ENCODE results near the gene CKAP2L. TPM values are rescaled to one million over a fixed set of nuclear protein-coding genes. Genes with fewer than 3 reads are reported as not detected.
A peak's percentile ranks its signal among the peaks of the same experiment; 100 is the strongest.

Gene CKAP2L
- total and polyA plus RNA-seq, 10 of the 15 experiments (the other 5 are each of a cell fraction or from before 2014, with no cell fraction given), result 10.5 to 37.4 (median 20.2) TPM

GRCh38 chr2:112755444-112755843 lies 9.0 kb downstream of the CKAP2L start (continued):
- TF ChIP-seq E4F1 (IDR thresholded peaks at IDR 0.05; ENCODE audit: borderline replicate concordance, partially characterized antibody) (no peak), NFYB (IDR thresholded peaks at IDR 0.05; ENCODE audit: insufficient read depth, low read depth, low read length) (no peak)

- Histone ChIP-seq H3K79me2 (ENCODE audit: control insufficient read depth, insufficient read depth, low read length) (peaks cover 3% of the 10 kb centered on the region), H3K9ac (ENCODE audit: control insufficient read depth, insufficient read depth, low read length) (no peak overlapping the region), H3K4me2 (ENCODE audit: control insufficient read depth, insufficient read depth) (no peak overlapping the region), H2AFZ (ENCODE audit: control insufficient read depth, low read depth, low read length) (peak overlapping the region; percentile 33; the same call in 1 of the 2 replicates), H3K9me3 (replicated peaks; ENCODE audit: control insufficient read depth, insufficient read depth, low read length) (no peaks in the 10 kb centered on the region), H3K27me3 (replicated peaks in 1 of 2; ENCODE audit: control insufficient read depth in 2 of 2, insufficient read depth in 2 of 2, low read length in 1 of 2) (no peaks in the 10 kb centered on the region), H3K27ac (ENCODE audit: control insufficient read depth, insufficient read depth) (no peak overlapping the region), H3K4me3 (no peak overlapping the region), H3K36me3 (ENCODE audit: control insufficient read depth in 2 of 2, insufficient read depth in 2 of 2, low read length in 1 of 2) (peaks cover 7 to 29% of the 10 kb centered on the region in 2 experiments), H3K4me1 (ENCODE audit: control insufficient read depth, insufficient read depth, low read length) (no peaks in the 10 kb centered on the region), H4K20me1 (ENCODE audit: control insufficient read depth, insufficient read depth) (no peaks in the 10 kb centered on the region)
- FAIRE-seq (no peak), DNase-seq (ENCODE audit: low read depth, low spot score) (no peak), ATAC-seq (no peak)
- WGBS (ENCODE audit: insufficient coverage, insufficient replicate concordance, low lambda C conversion rate, missing lambda C conversion rate), result 95% methylated on average over 1 of the region's 1 CpG
- TF ChIP-seq NFXL1 (IDR thresholded peaks at IDR 0.05; ENCODE audit: borderline replicate concordance) (no peak), MYC (IDR thresholded peaks at IDR 0.05; ENCODE audit: insufficient read depth, insufficient read length, insufficient replicate concordance, low read length, severe bottlenecking) (no peak), SPI1 (IDR thresholded peaks at IDR 0.05; ENCODE audit: borderline replicate concordance, insufficient read depth, low read depth, low read length) (peak; percentile 33; the same call in 1 of the 2 replicates)
- POLR2A ChIA-PET, result interaction anchor here (0.8 to 3.6 kb wide), 5 partner anchors 9 to 131 kb away, joined by 3 to 17 read pairs (median 3); partner anchors contain the start of gene CKAP2L
- SMC1A ChIA-PET (ENCODE audit: uncharacterized antibody, unreplicated experiment), result interaction anchor here (0.8 to 10.4 kb wide), 5 partner anchors 10 to 187 kb away, joined by 3 to 362 read pairs (median 5); partner anchors contain the start of gene CKAP2L
- CTCF ChIA-PET, result interaction anchor here (1.3 to 17.7 kb wide), 4 partner anchors 67 to 188 kb away, joined by 3 to 496 read pairs (median 197); no protein-coding TSS in a partner anchor
- intact Hi-C loops (cut with micrococcal nuclease; ENCODE audit: unreplicated experiment), result no loop called here
- RAD21 ChIA-PET (ENCODE audit: unreplicated experiment), result interaction anchor here (0.7 to 10.0 kb wide), 5 partner anchors 27 to 187 kb away, joined by 3 to 281 read pairs (median 5); no protein-coding TSS in a partner anchor
- no TSS peak for BruUV-seq (replicated peaks)
- in situ Hi-C loops (cut with MboI), result loop anchor here (5.0 kb wide), 2 partner anchors 123 to 183 kb away; no protein-coding TSS in a partner anchor
These were observed 9.8 kb downstream of the CKAP2L start for GRCh38 chr2:112754564-112754963.
